Fibroblast of skin of scalp (primary cell): Measurements from ENCODE around the gene TMEM272.
A peak's percentile ranks its signal among the peaks of the same experiment; 100 is the strongest.

Experiments
- DNase-seq: peaks from one replicate; pipeline ENCODE4 v3.0.0-alpha.2; 2013

TMEM272 gene

GRCh38 chr13:51849145-51850101 lies 4.4 kb upstream of the TMEM272 start:
- DNase-seq, result peak; percentile 33

GRCh38 chr13:51848674-51849073 lies 3.7 kb upstream of the TMEM272 start:
- DNase-seq, result peak; percentile 49

GRCh38 chr13:51846756-51847155 lies 1.8 kb upstream of the TMEM272 start:
- DNase-seq, result no peak

- no peak for DNase-seq
These were observed 769 bp upstream of the TMEM272 start for GRCh38 chr13:51845574-51846318.

- DNase-seq, result no peak
These were observed 1.4 kb downstream of the TMEM272 start for GRCh38 chr13:51843529-51843928.

GRCh38 chr13:51841732-51842131 lies 3.2 kb downstream of the TMEM272 start:
- DNase-seq, result no peak

- no peak for DNase-seq
These were observed 4.1 kb downstream of the TMEM272 start for GRCh38 chr13:51840917-51841316.

GRCh38 chr13:51839711-51840540 lies 5.1 kb downstream of the TMEM272 start:
- DNase-seq, result no peak

GRCh38 chr13:51838240-51838846 lies 6.6 kb downstream of the TMEM272 start:
- DNase-seq, result peak; percentile 61

- no peak for DNase-seq
These were observed 8.0 kb downstream of the TMEM272 start for GRCh38 chr13:51837016-51837415.

- peak; percentile 18 for DNase-seq
These were observed 10.3 kb downstream of the TMEM272 start for GRCh38 chr13:51834581-51835171.

GRCh38 chr13:51833980-51834379 lies 11.0 kb downstream of the TMEM272 start:
- DNase-seq, result no peak

GRCh38 chr13:51832471-51833152 lies 12.4 kb downstream of the TMEM272 start:
- peak; percentile 18 for DNase-seq

- DNase-seq, result no peak
These were observed 13.5 kb downstream of the TMEM272 start for GRCh38 chr13:51831519-51831918.

GRCh38 chr13:51829568-51829899 lies 15.4 kb downstream of the TMEM272 start:
- no peak for DNase-seq

GRCh38 chr13:51828730-51829567 lies 16.0 kb downstream of the TMEM272 start:
- DNase-seq, result no peak

- DNase-seq, result no peak
These were observed 17.7 kb downstream of the TMEM272 start for GRCh38 chr13:51827254-51827653.

GRCh38 chr13:51826606-51827005 lies 18.4 kb downstream of the TMEM272 start:
- no peak for DNase-seq

- no peak for DNase-seq
These were observed 19.2 kb downstream of the TMEM272 start for GRCh38 chr13:51825681-51826254.

- DNase-seq, result no peak
These were observed 19.8 kb downstream of the TMEM272 start for GRCh38 chr13:51825165-51825592.
